Measurements from ENCODE around the gene PLXNB2. TPM values are rescaled to one million over a fixed set of nuclear protein-coding genes. Genes with fewer than 3 reads are reported as not detected.

PLXNB2 gene
- total RNA-seq, 1 experiment from 2014 or later = 227 TPM

- no peaks in the 10 kb centered on the region for H3K9me3 ChIP-seq (ENCODE audit: control insufficient read depth, insufficient read depth, low read depth, low read length)
- H3K36me3 ChIP-seq (ENCODE audit: control insufficient read depth, insufficient read depth, low read length) = no peaks in the 10 kb centered on the region
- H3K27ac ChIP-seq (ENCODE audit: low read length) = no peak overlapping the region; the same call in 1 of the 2 replicates
- BruUV-seq (replicated peaks) = no TSS peak
- in situ Hi-C loops (cut with HindIII; ENCODE audit: low pct_unique_long_range_greater_than_20kb, low sequenced_read_pairs) (no loop called here), intact Hi-C loops (cut with micrococcal nuclease; ENCODE audit: unreplicated experiment) (no loop called here)
- H3K27me3 ChIP-seq (ENCODE audit: control insufficient read depth, insufficient read depth, low read length) = no peaks in the 10 kb centered on the region
- ChIA-PET POLR2A (no interaction called here), CTCF (no interaction called here)
- H3K4me3 ChIP-seq (ENCODE audit: low read depth in 2 of 2, low read length in 2 of 2) = no peak overlapping the region
- H3K4me1 ChIP-seq (ENCODE audit: control insufficient read depth, insufficient read depth, low read length) = peaks cover 4% of the 10 kb centered on the region
- no peak for TF ChIP-seq REST (IDR thresholded peaks at IDR 0.05; ENCODE audit: insufficient read depth in 1 of 2, low read depth in 2 of 2, low read length in 1 of 2)
- TF ChIP-seq SIN3A (IDR thresholded peaks at IDR 0.05; ENCODE audit: borderline replicate concordance, insufficient read depth, low read depth, low read length) = no peak
- TF ChIP-seq POLR2AphosphoS5 (IDR thresholded peaks at IDR 0.05; ENCODE audit: low read depth, low read length) = no peak
- TF ChIP-seq TCF7L2 (IDR thresholded peaks at IDR 0.05; ENCODE audit: low read depth, low read length) = no peak
- TF ChIP-seq CTCF (IDR thresholded peaks at IDR 0.05) = no peak
- ATAC-seq = no peak
- DNase-seq (ENCODE audit: low read depth, low spot score) = no peak
Observed at GRCh38 chr22:50329236-50329635, 21.8 kb upstream of the PLXNB2 start.

- Histone ChIP-seq H3K4me3 (ENCODE audit: low read depth in 2 of 2, low read length in 2 of 2) (peak overlapping the region; percentile 52 to 60), H3K27me3 (ENCODE audit: control insufficient read depth, insufficient read depth, low read length) (no peaks in the 10 kb centered on the region), H3K4me1 (ENCODE audit: control insufficient read depth, insufficient read depth, low read length) (peaks cover 4% of the 10 kb centered on the region), H3K27ac (ENCODE audit: low read length) (peak overlapping the region; percentile 85), H3K36me3 (ENCODE audit: control insufficient read depth, insufficient read depth, low read length) (no peaks in the 10 kb centered on the region), H3K9me3 (ENCODE audit: control insufficient read depth, insufficient read depth, low read depth, low read length) (no peaks in the 10 kb centered on the region)
- no TSS peak for BruUV-seq (replicated peaks)
- ATAC-seq (no peak), DNase-seq (ENCODE audit: low read depth, low spot score) (no peak)
- in situ Hi-C loops (cut with HindIII; ENCODE audit: low pct_unique_long_range_greater_than_20kb, low sequenced_read_pairs) (no loop called here), intact Hi-C loops (cut with micrococcal nuclease; ENCODE audit: unreplicated experiment) (no loop called here)
- no peak for TF ChIP-seq POLR2AphosphoS5 (IDR thresholded peaks at IDR 0.05; ENCODE audit: low read depth, low read length)
- TF ChIP-seq CTCF (IDR thresholded peaks at IDR 0.05) = no peak
- TF ChIP-seq TCF7L2 (IDR thresholded peaks at IDR 0.05; ENCODE audit: low read depth, low read length) = no peak
- no peak for TF ChIP-seq SIN3A (IDR thresholded peaks at IDR 0.05; ENCODE audit: borderline replicate concordance, insufficient read depth, low read depth, low read length)
- no peak for TF ChIP-seq REST (IDR thresholded peaks at IDR 0.05; ENCODE audit: insufficient read depth in 1 of 2, low read depth in 2 of 2, low read length in 1 of 2)
- ChIA-PET POLR2A (no interaction called here), CTCF (interaction anchor here (0.6 kb wide), 1 partner anchor 13 kb away, joined by 3 read pairs; no protein-coding TSS in a partner anchor)
Observed at GRCh38 chr22:50327711-50328019, 20.2 kb upstream of the PLXNB2 start.

Data from Panc1 (cell line).